Activated T-helper 17 cell treated with anti-CD3 and anti-CD28 coated beads, Interleukin-2, amount 50 U/mL, for 72 hours (primary cell): ENCODE measurements around the gene USP36. TPM values are rescaled to one million over a fixed set of nuclear protein-coding genes. Genes with fewer than 3 reads are reported as not detected.

Experiments used
- ATAC-seq: fragments of 150-1000 bp; cut with Tn5 transposase; replicated peaks from 2 replicates; pipeline ENCODE4 v1.10.0; 2021; ENCODE audit warnings: mild to moderate bottlenecking, moderate library complexity
- H3K27ac Mint-ChIP-seq: one replicate; pipeline ENCODE4 v1.8.0; 2022; ENCODE audit warnings: mixed read lengths
- H3K27me3 Mint-ChIP-seq: one replicate; pipeline ENCODE4 v1.8.0; 2022; ENCODE audit warnings: mixed read lengths
- H3K36me3 Mint-ChIP-seq: one replicate; pipeline ENCODE4 v1.8.0; 2022; ENCODE audit warnings: low read depth, mild to moderate bottlenecking, mixed read lengths
- H3K4me1 Mint-ChIP-seq: one replicate; pipeline ENCODE4 v1.8.0; 2022; ENCODE audit warnings: mixed read lengths
- H3K4me3 Mint-ChIP-seq: one replicate; pipeline ENCODE4 v1.8.0; 2022; ENCODE audit warnings: mild to moderate bottlenecking, mixed read lengths
- H3K9me3 Mint-ChIP-seq: one replicate; pipeline ENCODE4 v1.8.0; 2022; ENCODE audit warnings: mixed read lengths
- total RNA-seq, 2 donors: library from RNA; stranded (reverse); gene quantifications; one replicate each; pipeline ENCODE4 v1.2.3, GENCODE V29; 2022

The USP36 gene
- total RNA-seq, 2 donors from 2014 or later: 95.3 to 139 TPM

DNA sequence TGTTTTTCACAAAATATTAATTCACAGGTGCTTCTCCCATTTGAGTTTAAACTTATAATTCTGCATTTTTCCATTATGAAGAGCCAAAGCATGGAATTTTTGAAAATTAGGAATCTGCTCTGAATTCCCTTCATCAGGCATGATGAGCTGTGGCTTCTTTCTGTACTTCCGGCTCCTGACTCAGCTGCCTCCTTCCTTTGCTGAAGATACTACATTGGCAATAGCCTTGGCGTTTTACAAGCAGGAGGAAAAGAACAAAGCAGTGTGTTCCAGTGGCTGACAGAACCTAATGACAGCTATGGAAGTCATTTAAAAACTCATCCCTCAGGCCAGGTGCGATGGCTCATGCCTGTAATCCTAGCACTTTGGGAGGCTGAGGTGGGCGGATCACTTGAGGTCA lies 18.4 kb upstream of the USP36 start:
- H3K4me3 Mint-ChIP-seq: no peak overlapping the region
- no peaks in the 10 kb centered on the region for H3K4me1 Mint-ChIP-seq
- no peak overlapping the region for H3K27ac Mint-ChIP-seq
- H3K27me3 Mint-ChIP-seq: no peaks in the 10 kb centered on the region
- ATAC-seq: no peak
- H3K36me3 Mint-ChIP-seq: no peaks in the 10 kb centered on the region
- H3K9me3 Mint-ChIP-seq: no peaks in the 10 kb centered on the region

DNA sequence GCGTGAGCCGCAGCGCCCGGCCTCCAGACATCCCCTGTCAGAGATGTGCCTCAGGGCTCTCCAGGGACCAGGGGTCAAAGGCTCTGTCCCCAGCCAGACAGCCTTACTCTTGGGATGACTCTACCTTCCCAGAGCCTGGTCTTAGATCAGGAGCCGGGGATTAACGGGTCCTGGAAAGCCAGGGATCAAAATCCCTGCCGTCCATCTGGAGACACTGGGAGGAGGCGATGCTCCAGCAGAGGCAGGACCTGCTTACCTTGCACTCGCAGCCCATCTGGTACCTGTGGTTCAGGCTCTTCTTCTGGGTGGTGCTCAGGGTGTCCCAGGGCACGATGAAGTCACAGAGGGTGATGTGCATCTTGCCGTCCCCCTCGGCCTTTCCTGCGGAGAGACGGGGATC lies 16.7 kb upstream of the USP36 start:
- Mint-ChIP-seq H3K4me3 (no peak overlapping the region), H3K4me1 (no peaks in the 10 kb centered on the region), H3K27me3 (no peaks in the 10 kb centered on the region), H3K36me3 (no peaks in the 10 kb centered on the region), H3K27ac (no peak overlapping the region), H3K9me3 (no peaks in the 10 kb centered on the region)
- no peak for ATAC-seq

DNA sequence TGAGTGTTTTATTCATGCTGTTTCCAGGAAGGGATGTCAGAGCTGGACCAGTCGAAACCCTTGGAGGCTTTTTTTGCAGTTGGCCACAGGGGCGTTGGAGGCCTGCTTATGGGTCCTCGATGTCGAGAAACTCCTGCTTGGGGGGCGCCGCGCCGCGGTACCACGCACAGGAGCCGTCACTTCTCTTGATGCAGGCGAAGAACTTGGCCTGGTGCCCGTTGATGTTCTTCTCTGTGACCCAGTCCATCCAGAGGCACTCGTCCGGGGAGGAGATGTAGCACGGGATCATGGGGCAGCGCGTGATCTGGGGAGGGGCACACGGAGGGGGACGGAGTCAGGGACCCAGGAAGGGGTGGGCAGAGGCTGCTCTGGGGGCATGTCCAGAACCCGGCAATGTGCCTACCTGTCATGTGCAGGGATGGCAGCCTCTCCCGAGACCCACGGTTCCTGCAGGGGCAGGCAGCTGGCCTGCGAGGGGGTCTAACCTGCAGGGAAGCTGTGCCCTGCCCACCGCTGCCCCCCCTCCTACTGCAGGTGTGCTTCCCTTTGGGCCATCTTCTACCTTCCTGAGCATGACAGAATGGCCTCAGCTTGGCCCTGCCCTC lies 15.0 kb upstream of the USP36 start:
- no peak overlapping the region for H3K27ac Mint-ChIP-seq
- H3K4me3 Mint-ChIP-seq: no peak overlapping the region
- no peaks in the 10 kb centered on the region for H3K4me1 Mint-ChIP-seq
- no peak for ATAC-seq
- H3K9me3 Mint-ChIP-seq: no peaks in the 10 kb centered on the region
- H3K27me3 Mint-ChIP-seq: no peaks in the 10 kb centered on the region
- no peaks in the 10 kb centered on the region for H3K36me3 Mint-ChIP-seq

DNA sequence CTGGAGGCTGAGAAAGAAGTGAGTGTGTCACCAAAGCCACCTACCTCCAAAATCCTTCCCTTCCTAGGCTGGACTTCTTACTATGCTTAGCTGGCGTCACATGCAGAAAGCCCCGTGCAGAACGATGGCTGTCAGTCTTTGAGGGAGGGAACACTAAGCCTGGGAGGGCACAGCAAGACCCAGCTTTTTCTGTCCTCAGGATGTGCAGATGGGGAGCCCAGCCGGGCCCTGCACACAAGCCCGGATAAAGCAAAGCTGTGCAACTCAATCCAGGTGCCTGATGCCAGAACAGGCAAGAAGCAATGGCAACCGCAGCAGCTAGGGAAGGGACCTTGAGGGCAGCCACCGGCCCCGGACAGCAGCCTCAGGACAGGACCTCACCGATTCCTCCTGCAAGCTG lies 13.9 kb upstream of the USP36 start:
- Mint-ChIP-seq H3K4me3 (no peak overlapping the region), H3K27ac (no peak overlapping the region), H3K36me3 (no peaks in the 10 kb centered on the region), H3K9me3 (no peaks in the 10 kb centered on the region), H3K4me1 (no peaks in the 10 kb centered on the region), H3K27me3 (no peaks in the 10 kb centered on the region)
- no peak for ATAC-seq

DNA sequence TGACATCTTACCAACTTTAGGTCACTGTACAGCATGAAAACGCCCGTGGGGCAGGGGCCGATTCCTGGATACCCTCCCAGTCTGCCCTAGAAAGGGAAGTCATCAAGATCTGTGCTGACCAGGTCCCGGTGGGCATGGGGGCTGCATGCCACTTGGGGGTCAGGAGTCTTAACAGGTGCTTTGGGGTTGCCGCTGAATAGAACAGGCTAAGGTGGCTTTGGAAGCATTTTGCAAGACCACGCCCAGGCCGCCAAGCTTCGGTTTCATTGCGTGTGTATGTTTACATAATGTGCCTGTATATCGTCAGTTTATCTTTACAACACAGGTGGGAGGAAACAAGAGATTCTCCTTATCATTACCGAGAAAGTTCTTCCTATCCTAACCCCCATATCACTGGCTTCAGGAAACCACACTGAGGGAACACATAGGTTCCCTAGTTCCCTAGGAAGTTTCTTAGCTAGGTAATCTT lies 13.3 kb upstream of the USP36 start:
- Mint-ChIP-seq H3K4me3 (no peak overlapping the region), H3K4me1 (no peaks in the 10 kb centered on the region), H3K9me3 (no peaks in the 10 kb centered on the region), H3K27me3 (no peaks in the 10 kb centered on the region), H3K27ac (no peak overlapping the region), H3K36me3 (no peaks in the 10 kb centered on the region)
- ATAC-seq: no peak

DNA sequence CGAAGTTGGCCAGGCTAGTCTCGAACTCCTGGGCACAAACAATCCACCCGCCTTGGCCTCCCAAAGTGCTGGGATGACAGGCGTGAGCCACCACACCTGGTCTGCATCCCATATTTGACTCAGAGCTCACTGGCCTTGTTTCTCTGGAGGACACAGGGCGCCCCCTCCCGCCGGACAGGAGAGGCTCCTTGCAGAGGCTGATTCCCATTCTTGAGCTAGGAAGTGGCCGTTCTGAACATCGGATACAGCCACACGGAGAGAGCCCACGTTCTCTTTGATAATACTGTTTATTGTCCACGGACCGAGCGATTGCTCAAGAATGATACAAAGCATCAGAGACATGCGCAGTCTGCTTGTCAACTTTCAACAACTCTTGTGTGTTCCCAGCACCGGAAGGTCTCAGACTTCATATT lies 12.1 kb upstream of the USP36 start:
- H3K27ac Mint-ChIP-seq: no peak overlapping the region
- H3K27me3 Mint-ChIP-seq: no peaks in the 10 kb centered on the region
- no peak for ATAC-seq
- H3K9me3 Mint-ChIP-seq: no peaks in the 10 kb centered on the region
- H3K4me3 Mint-ChIP-seq: no peak overlapping the region
- no peaks in the 10 kb centered on the region for H3K4me1 Mint-ChIP-seq
- H3K36me3 Mint-ChIP-seq: no peaks in the 10 kb centered on the region

DNA sequence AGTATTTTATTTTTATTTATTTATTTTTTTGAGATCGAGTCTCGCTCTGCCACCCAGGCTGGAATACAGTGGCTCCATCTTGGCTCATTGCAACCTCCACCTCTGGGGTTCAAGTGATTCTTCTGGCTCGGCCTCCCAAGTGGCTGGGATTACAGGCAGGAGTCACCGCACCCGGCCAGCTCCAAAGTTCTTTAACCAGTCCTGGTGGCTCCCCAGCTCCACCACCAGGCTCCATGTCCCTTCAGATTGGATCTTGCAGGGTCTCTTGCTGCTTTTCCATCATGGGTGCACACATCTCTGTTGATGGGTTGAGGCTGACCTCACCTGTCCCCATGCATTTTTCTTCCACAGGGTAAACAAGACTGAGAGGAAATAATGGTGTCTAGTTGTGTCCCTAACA lies 8.4 kb upstream of the USP36 start:
- Mint-ChIP-seq H3K27ac (no peak overlapping the region), H3K27me3 (no peaks in the 10 kb centered on the region), H3K4me1 (peaks cover 8% of the 10 kb centered on the region), H3K36me3 (no peaks in the 10 kb centered on the region), H3K4me3 (no peak overlapping the region), H3K9me3 (no peaks in the 10 kb centered on the region)
- ATAC-seq: no peak

DNA sequence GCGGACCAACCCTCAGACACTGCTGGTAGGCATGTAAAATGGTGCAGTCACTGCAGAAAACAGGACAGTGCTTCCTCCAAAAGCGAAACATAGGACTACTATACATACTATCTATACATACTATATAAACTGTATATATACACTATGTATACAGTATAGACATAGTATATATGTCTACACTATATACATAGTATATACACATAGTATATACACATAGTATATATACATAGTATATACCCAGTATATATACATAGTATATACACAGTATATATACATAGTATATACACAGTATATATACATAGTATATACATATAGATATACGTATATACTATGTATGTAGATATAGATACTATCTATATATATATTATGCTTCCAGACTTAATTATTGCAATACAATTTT lies 6.4 kb upstream of the USP36 start:
- Mint-ChIP-seq H3K4me3 (no peak overlapping the region), H3K27me3 (no peaks in the 10 kb centered on the region), H3K9me3 (no peaks in the 10 kb centered on the region)

DNA sequence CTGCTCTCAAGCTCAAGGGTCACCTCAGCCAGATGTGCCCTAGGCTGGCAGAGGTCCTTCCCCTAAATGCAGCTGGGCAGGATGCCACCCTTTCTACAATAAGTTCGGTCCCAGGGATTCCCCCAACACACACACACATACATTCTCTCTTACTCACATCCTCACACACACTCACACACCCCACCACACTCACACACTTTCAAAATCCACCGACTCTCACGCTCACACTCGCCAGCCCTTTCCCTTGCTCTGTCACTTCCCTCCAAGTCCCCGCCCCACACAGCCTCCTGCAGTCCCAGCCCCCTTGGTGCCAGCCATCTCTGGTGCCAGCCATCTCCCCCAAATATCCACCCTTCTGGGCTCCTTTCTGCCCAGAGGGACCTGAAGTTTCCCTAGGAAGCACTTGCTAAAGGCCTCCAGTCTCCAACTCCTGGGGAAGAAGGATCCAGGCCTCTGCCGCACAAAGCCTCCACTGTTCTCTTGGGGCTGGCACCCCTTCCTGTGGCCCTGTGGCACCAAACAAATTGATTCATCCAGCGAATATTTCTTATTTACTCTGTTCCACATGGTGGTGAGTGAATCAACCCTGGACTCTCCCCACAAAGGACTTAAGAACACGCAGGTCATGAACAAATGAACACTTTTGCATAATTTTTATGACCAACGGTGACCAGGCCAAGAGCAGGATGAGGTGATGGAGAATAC lies 3.8 kb upstream of the USP36 start:
- Mint-ChIP-seq H3K4me3 (no peak overlapping the region), H3K27ac (no peak overlapping the region), H3K4me1 (peaks cover 10% of the 10 kb centered on the region), H3K9me3 (no peaks in the 10 kb centered on the region), H3K36me3 (peaks cover 10% of the 10 kb centered on the region), H3K27me3 (no peaks in the 10 kb centered on the region)
- ATAC-seq: no peak

More for the DNA sequence above, 6.4 kb upstream of the USP36 start:
- Mint-ChIP-seq H3K27ac (no peak overlapping the region), H3K4me1 (peaks cover 9% of the 10 kb centered on the region), H3K36me3 (no peaks in the 10 kb centered on the region)
- ATAC-seq: no peak

DNA sequence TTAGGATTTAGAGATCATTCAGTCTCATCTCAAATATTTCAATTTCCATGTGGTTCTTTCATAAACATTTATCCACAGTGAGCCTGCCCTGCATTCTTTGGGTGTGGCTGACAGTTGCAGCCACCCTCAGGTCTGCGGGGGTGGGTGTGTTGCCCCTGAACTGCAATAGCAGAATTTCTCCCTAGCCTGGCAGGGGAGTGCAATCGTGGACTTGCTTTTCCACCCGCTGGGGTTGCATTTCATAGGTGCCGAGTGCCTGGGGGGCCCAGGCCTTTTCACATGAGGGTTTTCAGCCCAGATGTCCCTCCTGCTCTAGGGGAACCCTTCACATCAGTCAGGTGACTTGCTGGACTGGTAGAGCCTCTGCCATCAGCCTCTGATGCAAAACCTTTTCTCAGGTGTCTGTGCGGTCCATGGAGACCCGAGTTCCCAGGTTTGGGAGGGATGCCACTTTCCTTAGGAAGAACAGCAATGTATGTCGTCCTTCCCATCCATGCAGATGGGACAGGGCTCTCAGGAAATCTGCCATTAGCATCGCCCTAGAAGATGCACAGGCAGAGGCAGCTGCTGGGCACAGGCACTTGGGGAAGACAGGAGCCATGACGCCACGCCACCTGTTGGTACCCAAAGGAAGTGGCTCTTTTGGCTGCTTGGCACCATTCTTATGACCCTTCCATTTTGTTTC lies 2.4 kb upstream of the USP36 start:
- Mint-ChIP-seq H3K27me3 (no peaks in the 10 kb centered on the region), H3K27ac (no peak overlapping the region), H3K9me3 (no peaks in the 10 kb centered on the region), H3K4me3 (no peak overlapping the region), H3K4me1 (peaks cover 19% of the 10 kb centered on the region), H3K36me3 (peaks cover 24% of the 10 kb centered on the region)
- no peak for ATAC-seq

DNA sequence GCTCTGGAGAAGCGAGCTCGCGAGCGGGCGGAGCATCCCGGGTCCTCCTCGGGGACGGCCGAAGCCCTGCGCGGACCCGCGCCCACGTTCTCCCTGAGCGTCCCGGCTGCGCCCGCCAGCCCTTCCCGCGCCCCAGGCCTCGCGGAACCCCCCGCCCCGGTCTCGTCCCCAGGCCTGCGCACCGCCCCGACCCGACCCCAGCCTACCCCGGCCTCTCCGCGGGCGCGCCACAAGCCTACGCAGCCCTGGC lies 159 bp downstream of the USP36 start:
- peaks cover 32% of the 10 kb centered on the region for H3K4me1 Mint-ChIP-seq

DNA sequence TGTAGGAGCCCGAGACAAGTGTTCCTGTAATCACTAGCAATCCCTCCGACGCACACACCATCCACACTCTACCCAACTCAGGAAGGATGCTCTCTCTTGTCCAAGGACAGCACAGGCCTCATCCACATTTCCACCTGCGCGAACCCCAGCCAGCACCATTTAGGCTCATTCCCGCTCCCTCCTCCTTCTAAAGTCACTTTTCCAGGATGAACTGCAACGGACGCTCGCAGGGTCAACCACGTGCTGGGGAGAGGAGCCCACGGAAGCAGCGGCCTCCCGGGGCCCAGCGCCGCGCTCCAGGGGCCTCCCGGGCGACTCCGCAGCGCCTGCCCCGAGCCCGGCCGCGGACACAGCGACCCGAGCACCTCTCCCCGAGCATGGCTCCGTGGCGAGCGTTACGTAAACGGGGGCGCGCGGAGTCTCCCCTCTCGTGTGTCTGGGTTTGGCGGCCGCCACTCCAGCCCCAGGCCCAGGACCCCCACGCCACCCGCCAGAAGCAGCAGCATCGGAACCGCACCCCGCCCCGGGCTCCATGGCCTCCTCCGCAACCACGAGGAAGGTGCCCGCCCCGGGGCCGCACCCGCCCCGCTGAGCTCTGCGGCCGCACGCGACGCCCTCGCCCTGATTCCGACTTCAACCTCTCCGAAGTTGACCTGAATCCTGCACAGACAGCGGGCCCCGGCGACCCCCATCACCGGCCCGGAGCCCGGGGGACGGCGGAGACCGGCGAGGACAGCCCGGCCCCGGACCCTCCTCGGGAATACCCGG lies 668 bp downstream of the USP36 start:
- Mint-ChIP-seq H3K27me3 (no peaks in the 10 kb centered on the region), H3K4me3 (peak overlapping the region; percentile 87), H3K9me3 (no peaks in the 10 kb centered on the region), H3K27ac (peak overlapping the region; percentile 92), H3K4me1 (peaks cover 32% of the 10 kb centered on the region), H3K36me3 (peaks cover 55% of the 10 kb centered on the region)
- peak; percentile 22 for ATAC-seq

More for the DNA sequence above, 159 bp downstream of the USP36 start:
- Mint-ChIP-seq H3K9me3 (no peaks in the 10 kb centered on the region), H3K36me3 (peaks cover 50% of the 10 kb centered on the region), H3K4me3 (peak overlapping the region; percentile 87), H3K27me3 (no peaks in the 10 kb centered on the region), H3K27ac (peak overlapping the region; percentile 92)
- ATAC-seq: no peak

DNA sequence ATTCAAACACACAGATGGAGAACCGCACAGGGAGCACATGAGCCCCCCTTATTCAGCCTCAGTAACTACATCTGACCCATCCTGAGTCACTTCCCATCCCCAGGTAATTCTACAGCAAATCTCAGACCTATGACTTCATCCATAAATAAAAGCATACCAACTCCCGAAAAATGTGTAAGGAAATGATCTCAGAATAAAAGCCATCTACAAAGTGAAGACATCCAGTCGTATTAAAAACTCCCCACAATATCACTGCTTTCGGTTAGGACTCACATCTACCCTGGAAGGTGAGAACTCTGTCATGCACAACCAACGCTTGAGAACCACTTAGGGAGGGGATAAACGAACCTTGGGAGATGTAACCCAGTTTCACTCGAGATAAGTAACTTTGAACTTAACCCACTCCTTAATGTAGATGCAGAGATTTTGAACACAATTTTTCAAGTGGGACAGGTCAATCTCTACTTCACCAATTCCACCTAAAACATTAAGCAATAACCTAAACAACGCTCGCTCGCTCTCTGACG lies 1.3 kb downstream of the USP36 start:
- H3K4me3 Mint-ChIP-seq: peak overlapping the region; percentile 87
- H3K9me3 Mint-ChIP-seq: no peaks in the 10 kb centered on the region
- no peaks in the 10 kb centered on the region for H3K27me3 Mint-ChIP-seq
- H3K36me3 Mint-ChIP-seq: peaks cover 62% of the 10 kb centered on the region
- H3K27ac Mint-ChIP-seq: peak overlapping the region; percentile 89
- peaks cover 27% of the 10 kb centered on the region for H3K4me1 Mint-ChIP-seq
- peak; percentile 9 for ATAC-seq

DNA sequence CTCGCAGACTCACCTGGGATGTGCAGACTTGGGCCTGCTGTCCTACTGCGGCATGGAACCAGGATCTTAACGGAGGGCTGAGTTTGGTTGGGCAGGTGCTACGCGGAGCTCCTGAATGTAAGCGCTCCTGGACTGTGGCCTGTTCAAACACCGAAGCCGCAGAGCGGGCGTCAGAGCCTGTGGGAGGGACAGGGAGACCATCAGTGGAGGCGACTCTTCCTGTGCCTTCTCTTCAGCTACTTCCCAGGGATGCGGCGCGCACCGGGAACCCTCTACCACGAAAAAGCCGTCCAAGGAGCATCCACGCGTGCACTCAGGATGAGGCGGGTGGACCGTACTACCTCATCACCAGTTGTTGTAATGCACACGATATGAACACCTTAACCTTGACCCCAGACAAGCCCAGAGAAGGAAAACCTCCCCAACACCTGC lies 2.0 kb downstream of the USP36 start:
- no peak for ATAC-seq
- Mint-ChIP-seq H3K36me3 (peaks cover 69% of the 10 kb centered on the region), H3K9me3 (no peaks in the 10 kb centered on the region), H3K27ac (peak overlapping the region; percentile 89), H3K27me3 (no peaks in the 10 kb centered on the region), H3K4me1 (peaks cover 23% of the 10 kb centered on the region), H3K4me3 (peak overlapping the region; percentile 87)
